Suprapubic skin (tissue), 4 donors: Measurements from ENCODE around the gene WDR81. TPM values are rescaled to one million over a fixed set of nuclear protein-coding genes. Genes with fewer than 3 reads are reported as not detected.

Experiments
- DNase-seq, 2 donors: peaks; one replicate each; pipeline ENCODE4 v3.0.0-alpha.2; 2019; ENCODE audit warnings: low spot score in 2 of 2
- H3K27ac ChIP-seq: fragments of 200-600 bp; sonication (generic); one replicate; pipeline ENCODE4 v1.5.1; 2019
- H3K27me3 ChIP-seq: fragments of 200-600 bp; sonication (generic); one replicate; pipeline ENCODE4 v1.5.1; 2019
- H3K36me3 ChIP-seq: fragments of 200-600 bp; sonication (generic); one replicate; pipeline ENCODE4 v1.5.1; 2019
- H3K4me1 ChIP-seq: fragments of 200-600 bp; sonication (generic); one replicate; pipeline ENCODE4 v1.5.1; 2019
- H3K4me3 ChIP-seq: fragments of 200-600 bp; sonication (generic); one replicate; pipeline ENCODE4 v1.5.1; 2019; ENCODE audit warnings: mild to moderate bottlenecking
- H3K9me3 ChIP-seq: fragments of 200-600 bp; sonication (generic); one replicate; pipeline ENCODE4 v1.5.1; 2019
- EP300 ChIP-seq: sonication (generic); formaldehyde crosslinking; IDR thresholded peaks from one replicate; pipeline ENCODE4 v1.6.1; 2017; ENCODE audit warnings: antibody characterized with exemption
- POLR2A ChIP-seq, 2 donors: fragments of 450-650 bp; IDR thresholded peaks; one replicate each; pipeline ENCODE4 v1.6.1; 2017; ENCODE audit warnings: antibody characterized with exemption in 2 of 2, mild to moderate bottlenecking in 2 of 2, moderate library complexity in 2 of 2
- POLR2AphosphoS5 ChIP-seq, 3 donors: sonication (generic); formaldehyde crosslinking; IDR thresholded peaks; one replicate each; pipeline ENCODE4 v1.6.1; 2017; ENCODE audit warnings: antibody characterized with exemption in 3 of 3
- WGBS: methylation state at CpG from one replicate; pipeline ENCODE4 v1.1.5; 2018; 5-methylcytosine and 5-hydroxymethylcytosine counted together
- total RNA-seq, 4 donors: library from RNA; depleted of rRNA; stranded (reverse); fragments of >200 nt; gene quantifications; one replicate each; pipeline ENCODE4 v1.1.0, GENCODE V29; 2016
- TF ChIP-seq, protein P1 (sequence below), 2 donors: fragments of 200-600 bp in 1 of 2; fragments of 450-650 bp in 1 of 2; sonication (generic) in 1 of 2; IDR thresholded peaks; one replicate each; pipeline ENCODE4 v1.5.1; 2016 to 2019; ENCODE audit warnings: antibody characterized with exemption in 2 of 2, mild to moderate bottlenecking in 1 of 2, moderate library complexity in 1 of 2

Gene WDR81
- total RNA-seq, 4 donors from 2014 or later = 40.0 to 61.7 (median 51.3) TPM

DNA sequence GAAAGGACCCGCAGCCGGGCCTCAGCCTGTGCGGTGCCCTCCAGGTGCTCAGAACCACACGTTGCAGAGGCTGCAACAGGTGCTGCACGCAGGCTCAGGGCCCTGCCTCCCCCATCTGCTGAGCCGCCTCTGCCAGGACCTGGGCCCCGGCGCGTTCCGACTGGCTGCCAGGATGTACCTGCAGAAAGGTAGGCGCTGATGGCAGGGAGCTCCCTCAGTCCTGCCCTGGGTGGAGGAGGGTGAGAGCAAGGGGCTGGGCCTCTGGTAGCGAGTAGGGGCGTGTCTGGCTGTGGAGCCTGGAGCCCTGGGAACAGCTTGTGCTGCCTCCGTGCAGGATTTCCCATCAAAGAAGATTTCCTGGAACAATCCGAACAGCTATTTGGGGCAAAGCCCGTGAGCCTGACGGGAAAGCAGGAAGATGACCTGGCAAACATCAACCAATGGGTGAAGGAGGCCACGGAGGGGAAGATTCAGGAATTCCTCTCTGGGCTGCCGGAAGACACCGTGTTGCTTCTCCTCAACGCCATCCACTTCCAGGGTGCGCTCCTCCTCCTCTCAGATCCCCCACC is 22.6 kb downstream of the WDR81 start:
- Histone ChIP-seq H3K36me3 (no peaks in the 10 kb centered on the region), H3K27ac (peak overlapping the region; percentile 81), H3K27me3 (no peaks in the 10 kb centered on the region), H3K4me1 (peaks cover 50% of the 10 kb centered on the region), H3K4me3 (peak overlapping the region; percentile 18), H3K9me3 (no peaks in the 10 kb centered on the region)
- peak in 1 of 2 donors; percentile 83 for DNase-seq
- 49% methylated on average over 13 of the region's 22 CpGs for WGBS
- no peak for TF ChIP-seq POLR2A (IDR thresholded peaks at IDR 0.05)
- peak in 2 of 3 donors; percentile 81 to 87 for TF ChIP-seq POLR2AphosphoS5 (IDR thresholded peaks at IDR 0.05)

DNA sequence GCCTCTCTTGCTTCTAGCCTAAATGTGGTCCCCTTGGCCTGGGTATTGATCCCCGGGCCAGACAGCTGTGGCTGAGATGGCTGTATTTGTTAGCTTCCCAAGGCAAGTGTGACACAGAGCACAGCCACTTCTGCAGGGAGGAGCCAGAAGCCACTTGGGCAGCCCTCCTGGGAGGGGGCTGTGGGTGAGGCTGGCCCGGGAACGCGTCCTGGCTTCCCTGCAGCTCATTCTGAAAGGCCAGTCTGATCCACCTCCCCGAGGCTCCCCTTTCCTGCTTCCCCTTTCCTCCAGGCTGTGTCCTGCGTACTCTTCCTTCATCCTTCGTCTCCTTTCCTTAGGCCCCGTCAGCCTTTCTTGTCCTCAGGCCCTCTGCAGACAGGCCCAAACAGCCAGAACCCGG is 26.1 kb downstream of the WDR81 start:
- H3K4me1 ChIP-seq = peaks cover 57% of the 10 kb centered on the region
- TF ChIP-seq POLR2A (IDR thresholded peaks at IDR 0.05) (no peak), POLR2AphosphoS5 (IDR thresholded peaks at IDR 0.05) (no peak), EP300 (no peak)
- TF ChIP-seq, protein P1, sequence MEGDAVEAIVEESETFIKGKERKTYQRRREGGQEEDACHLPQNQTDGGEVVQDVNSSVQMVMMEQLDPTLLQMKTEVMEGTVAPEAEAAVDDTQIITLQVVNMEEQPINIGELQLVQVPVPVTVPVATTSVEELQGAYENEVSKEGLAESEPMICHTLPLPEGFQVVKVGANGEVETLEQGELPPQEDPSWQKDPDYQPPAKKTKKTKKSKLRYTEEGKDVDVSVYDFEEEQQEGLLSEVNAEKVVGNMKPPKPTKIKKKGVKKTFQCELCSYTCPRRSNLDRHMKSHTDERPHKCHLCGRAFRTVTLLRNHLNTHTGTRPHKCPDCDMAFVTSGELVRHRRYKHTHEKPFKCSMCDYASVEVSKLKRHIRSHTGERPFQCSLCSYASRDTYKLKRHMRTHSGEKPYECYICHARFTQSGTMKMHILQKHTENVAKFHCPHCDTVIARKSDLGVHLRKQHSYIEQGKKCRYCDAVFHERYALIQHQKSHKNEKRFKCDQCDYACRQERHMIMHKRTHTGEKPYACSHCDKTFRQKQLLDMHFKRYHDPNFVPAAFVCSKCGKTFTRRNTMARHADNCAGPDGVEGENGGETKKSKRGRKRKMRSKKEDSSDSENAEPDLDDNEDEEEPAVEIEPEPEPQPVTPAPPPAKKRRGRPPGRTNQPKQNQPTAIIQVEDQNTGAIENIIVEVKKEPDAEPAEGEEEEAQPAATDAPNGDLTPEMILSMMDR (IDR thresholded peaks at IDR 0.05) = no peak
- H3K27ac ChIP-seq = no peak overlapping the region
- H3K27me3 ChIP-seq = no peaks in the 10 kb centered on the region
- H3K9me3 ChIP-seq = no peaks in the 10 kb centered on the region
- no peak for DNase-seq
- 49% methylated on average over 8 of the region's 9 CpGs for WGBS
- no peak overlapping the region for H3K4me3 ChIP-seq
- H3K36me3 ChIP-seq = no peaks in the 10 kb centered on the region

DNA sequence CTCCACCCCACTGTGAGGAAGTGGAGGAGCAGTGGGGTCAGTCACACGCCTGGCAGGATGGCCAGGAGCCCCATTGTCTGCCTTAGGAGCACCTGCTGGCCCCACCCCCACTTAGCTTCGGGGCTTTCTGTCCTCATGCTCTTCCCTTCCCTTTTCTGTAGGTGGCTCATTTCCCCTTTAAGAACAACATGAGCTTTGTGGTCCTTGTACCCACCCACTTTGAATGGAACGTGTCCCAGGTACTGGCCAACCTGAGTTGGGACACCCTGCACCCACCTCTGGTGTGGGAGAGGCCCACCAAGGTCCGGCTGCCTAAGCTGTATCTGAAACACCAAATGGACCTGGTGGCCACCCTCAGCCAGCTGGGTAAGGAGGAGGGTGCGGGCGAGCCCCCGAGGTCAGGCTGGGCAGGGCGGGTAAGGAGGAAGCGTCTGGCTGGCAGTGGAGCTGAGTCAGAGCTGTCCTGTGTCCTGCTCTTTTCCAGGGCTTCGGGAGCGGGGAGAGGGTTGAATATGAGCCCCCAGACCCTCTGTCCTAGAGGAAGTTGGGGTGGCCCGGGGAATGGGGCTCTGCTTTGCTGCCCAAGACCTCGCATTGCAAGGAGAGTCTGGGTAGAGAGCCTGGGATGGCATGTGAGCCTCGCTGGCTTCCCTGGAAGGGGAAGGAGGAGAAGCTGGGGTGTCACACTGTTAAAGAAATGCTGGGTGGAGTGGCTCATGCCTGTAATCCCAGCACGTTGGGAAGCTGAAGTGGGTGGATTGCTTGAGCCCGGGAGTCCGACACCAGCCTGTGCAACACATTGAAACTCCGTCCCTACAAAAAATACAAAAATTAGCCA is 28.1 kb downstream of the WDR81 start:
- Histone ChIP-seq H3K27ac (peak overlapping the region; percentile 66), H3K9me3 (no peaks in the 10 kb centered on the region), H3K4me1 (peaks cover 41% of the 10 kb centered on the region), H3K4me3 (no peak overlapping the region), H3K36me3 (no peaks in the 10 kb centered on the region), H3K27me3 (no peaks in the 10 kb centered on the region)
- no peak for DNase-seq
- no peak for TF ChIP-seq EP300
- no peak for TF ChIP-seq POLR2A (IDR thresholded peaks at IDR 0.05)
- TF ChIP-seq, protein P1 (IDR thresholded peaks at IDR 0.05) = no peak
- TF ChIP-seq POLR2AphosphoS5 (IDR thresholded peaks at IDR 0.05) = no peak
- 49% methylated on average over 13 of the region's 18 CpGs for WGBS

DNA sequence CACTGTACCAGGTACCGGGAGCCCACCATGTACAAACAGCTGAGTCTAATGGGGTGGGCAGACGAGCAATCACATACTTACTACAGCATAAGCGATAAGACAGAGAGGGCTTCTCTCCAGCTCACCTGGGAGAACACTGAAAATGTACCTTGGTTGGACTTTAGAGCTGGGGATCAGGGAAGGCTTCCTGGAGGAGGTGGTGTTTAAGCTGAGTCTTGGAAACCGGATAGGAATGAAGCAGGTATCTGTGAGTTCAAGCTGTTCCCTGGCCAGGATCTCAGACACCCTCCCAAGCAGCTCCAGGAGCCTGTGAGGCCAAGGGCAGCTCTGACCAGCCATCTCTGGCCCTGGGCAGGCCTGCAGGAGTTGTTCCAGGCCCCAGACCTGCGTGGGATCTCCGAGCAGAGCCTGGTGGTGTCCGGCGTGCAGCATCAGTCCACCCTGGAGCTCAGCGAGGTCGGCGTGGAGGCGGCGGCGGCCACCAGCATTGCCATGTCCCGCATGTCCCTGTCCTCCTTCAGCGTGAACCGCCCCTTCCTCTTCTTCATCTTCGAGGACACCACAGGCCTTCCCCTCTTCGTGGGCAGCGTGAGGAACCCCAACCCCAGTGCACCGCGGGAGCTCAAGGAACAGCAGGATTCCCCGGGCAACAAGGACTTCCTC is 29.4 kb downstream of the WDR81 start:
- Histone ChIP-seq H3K4me1 (peaks cover 40% of the 10 kb centered on the region), H3K4me3 (no peak overlapping the region), H3K27me3 (no peaks in the 10 kb centered on the region), H3K27ac (no peak overlapping the region), H3K9me3 (no peaks in the 10 kb centered on the region), H3K36me3 (no peaks in the 10 kb centered on the region)
- no peak for DNase-seq
- TF ChIP-seq POLR2AphosphoS5 (IDR thresholded peaks at IDR 0.05) (no peak), POLR2A (IDR thresholded peaks at IDR 0.05) (no peak), EP300 (no peak)
- TF ChIP-seq, protein P1 (IDR thresholded peaks at IDR 0.05) = no peak
- 78% methylated on average over 22 of the region's 23 CpGs for WGBS

DNA sequence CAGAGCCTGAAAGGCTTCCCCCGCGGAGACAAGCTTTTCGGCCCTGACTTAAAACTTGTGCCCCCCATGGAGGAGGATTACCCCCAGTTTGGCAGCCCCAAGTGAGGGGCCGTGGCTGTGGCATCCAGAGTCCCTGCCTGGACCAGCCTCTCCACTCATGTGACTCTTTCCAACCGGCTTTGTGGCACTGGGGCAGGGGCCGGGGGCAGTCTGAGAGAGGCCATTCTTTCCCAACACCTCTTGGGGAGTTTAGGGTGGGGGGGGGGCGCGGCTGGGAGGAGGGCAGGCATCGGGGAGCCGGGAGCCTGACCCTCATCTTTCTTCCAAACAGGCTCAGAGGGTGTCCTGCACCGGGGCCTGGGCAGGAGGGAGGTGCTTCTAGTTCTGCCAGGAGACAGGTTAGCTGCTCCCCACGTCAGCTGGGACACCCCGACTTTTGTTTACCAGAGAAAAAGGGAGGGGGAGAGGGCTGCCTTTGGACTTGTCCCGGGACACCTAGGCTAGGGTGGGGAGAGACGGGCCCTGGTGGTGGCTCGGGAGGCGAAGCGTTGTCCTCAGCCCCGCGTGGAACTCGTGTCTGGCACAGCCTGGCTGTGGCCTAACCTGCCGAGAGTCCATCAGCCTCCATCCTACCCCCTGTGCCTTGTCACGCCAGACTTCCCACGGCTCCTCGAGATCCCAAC is 30.1 kb downstream of the WDR81 start:
- Histone ChIP-seq H3K4me1 (peaks cover 40% of the 10 kb centered on the region), H3K9me3 (no peaks in the 10 kb centered on the region), H3K27me3 (no peaks in the 10 kb centered on the region), H3K27ac (peak overlapping the region; percentile 25), H3K4me3 (no peak overlapping the region), H3K36me3 (no peaks in the 10 kb centered on the region)
- DNase-seq = no peak
- TF ChIP-seq, protein P1 (IDR thresholded peaks at IDR 0.05) = no peak
- no peak for TF ChIP-seq EP300
- WGBS = 65% methylated on average over 11 of the region's 25 CpGs
